Activated naive CD4-positive, alpha-beta T cell treated with anti-CD3 and anti-CD28 coated beads, Interleukin-2, amount 50 U/mL, for 24 hours (primary cell): Measurements from ENCODE around the gene HIRIP3.

Source experiments
- H3K27ac Mint-ChIP-seq: one replicate; pipeline ENCODE4 v1.8.0; 2021; ENCODE audit warnings: mild to moderate bottlenecking, mixed read lengths
- H3K27me3 Mint-ChIP-seq: one replicate; pipeline ENCODE4 v1.8.0; 2021; ENCODE audit warnings: mixed read lengths
- H3K36me3 Mint-ChIP-seq: one replicate; pipeline ENCODE4 v1.8.0; 2021; ENCODE audit warnings: mixed read lengths
- H3K4me1 Mint-ChIP-seq: one replicate; pipeline ENCODE4 v1.8.0; 2021; ENCODE audit warnings: mixed read lengths
- H3K4me3 Mint-ChIP-seq: one replicate; pipeline ENCODE4 v1.8.0; 2021; ENCODE audit warnings: mild to moderate bottlenecking, mixed read lengths
- H3K9me3 Mint-ChIP-seq: one replicate; pipeline ENCODE4 v1.8.0; 2021; ENCODE audit warnings: mixed read lengths

HIRIP3 gene

DNA sequence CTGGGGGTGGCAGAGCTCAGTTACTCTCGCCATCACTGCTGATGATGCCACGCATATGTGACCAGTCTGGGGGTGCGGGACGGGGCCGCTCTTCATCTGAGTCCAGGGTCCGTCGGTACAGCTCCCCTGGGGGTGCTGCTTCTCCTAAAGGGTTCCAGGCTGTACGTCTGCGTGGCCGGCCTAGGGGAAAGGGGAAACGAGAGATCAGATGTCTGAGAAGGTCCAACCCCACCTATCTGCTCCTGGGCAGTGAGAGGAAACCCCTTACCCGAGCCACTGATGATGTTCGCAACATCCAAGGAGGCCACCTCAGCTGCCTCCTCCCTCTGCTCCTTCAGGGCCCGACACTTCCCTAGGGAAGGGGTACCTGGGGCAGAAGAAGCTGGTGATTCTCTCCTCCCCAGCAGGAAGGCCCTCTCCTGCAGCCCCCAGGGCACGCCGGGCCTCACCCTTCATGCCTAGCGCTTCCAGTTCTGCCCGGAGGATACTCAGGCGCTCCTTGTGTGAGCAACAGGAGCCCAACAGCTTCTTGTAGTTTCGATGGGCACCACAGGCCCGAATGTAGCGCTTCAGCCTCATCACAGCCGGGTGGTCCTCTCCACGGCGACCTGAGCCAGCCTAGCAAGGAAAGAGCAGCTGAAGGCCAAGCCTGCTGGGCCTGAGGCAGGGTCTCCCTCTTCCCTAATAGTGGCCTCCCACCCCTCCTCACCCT lies 2.1 kb downstream of the HIRIP3 start:
- Mint-ChIP-seq H3K4me1 (peaks cover 34% of the 10 kb centered on the region), H3K9me3 (no peaks in the 10 kb centered on the region), H3K36me3 (peaks cover 6% of the 10 kb centered on the region), H3K27me3 (no peaks in the 10 kb centered on the region), H3K27ac (no peak overlapping the region), H3K4me3 (no peak overlapping the region)

DNA sequence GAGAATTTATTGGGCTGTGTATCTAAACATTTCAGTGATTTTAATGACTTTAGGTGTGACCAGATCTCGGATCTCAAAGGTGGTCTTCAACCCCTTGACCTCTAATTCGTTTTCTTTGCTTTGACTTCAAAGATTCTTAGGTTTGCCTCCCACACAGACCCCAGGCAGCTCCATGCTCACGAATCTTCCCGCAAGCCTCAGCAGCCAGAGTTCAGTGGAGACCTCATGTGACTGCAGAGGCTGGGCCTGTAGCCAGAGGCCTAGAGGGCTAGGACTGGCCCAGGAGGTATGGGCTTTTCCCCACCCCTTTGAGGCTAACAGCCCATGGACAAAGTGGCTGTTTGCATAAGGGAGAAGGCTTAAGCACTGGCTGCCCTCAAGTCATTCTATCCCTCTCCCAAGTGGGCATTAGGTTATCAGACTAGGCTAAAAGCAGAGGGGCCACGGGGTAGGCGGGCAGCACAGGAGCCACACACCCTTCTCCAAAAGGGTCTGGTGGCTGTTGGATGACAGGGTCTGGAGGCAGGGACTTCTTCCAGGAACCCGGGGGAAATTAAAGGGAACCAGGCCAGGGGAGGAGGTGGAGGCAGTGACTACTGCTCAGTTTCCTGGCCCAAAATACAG lies 3.0 kb downstream of the HIRIP3 start:
- H3K27me3 Mint-ChIP-seq, result no peaks in the 10 kb centered on the region
- H3K27ac Mint-ChIP-seq, result no peak overlapping the region
- no peaks in the 10 kb centered on the region for H3K9me3 Mint-ChIP-seq
- peaks cover 27% of the 10 kb centered on the region for H3K4me1 Mint-ChIP-seq
- H3K4me3 Mint-ChIP-seq, result no peak overlapping the region
- H3K36me3 Mint-ChIP-seq, result peaks cover 10% of the 10 kb centered on the region

DNA sequence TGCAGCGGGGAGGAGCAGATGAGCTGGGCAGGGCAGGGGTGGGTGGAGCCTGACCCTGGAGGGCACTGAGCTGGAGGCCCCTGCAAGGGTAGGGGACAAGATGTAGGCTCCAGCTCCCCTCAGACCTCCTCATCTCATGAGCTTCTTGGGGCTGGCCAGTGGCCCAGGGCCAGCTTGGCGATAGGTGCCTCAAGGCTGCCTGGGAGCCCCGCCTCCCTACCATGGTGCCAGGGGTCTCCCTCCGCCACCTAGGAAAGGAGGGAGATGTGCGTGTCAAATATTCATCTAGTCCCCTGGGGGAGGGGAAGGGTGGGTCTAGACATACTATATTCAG lies 3.9 kb downstream of the HIRIP3 start:
- no peaks in the 10 kb centered on the region for H3K27me3 Mint-ChIP-seq
- no peak overlapping the region for H3K4me3 Mint-ChIP-seq
- peaks cover 10% of the 10 kb centered on the region for H3K36me3 Mint-ChIP-seq
- no peaks in the 10 kb centered on the region for H3K9me3 Mint-ChIP-seq
- H3K27ac Mint-ChIP-seq, result no peak overlapping the region
- H3K4me1 Mint-ChIP-seq, result peaks cover 21% of the 10 kb centered on the region

DNA sequence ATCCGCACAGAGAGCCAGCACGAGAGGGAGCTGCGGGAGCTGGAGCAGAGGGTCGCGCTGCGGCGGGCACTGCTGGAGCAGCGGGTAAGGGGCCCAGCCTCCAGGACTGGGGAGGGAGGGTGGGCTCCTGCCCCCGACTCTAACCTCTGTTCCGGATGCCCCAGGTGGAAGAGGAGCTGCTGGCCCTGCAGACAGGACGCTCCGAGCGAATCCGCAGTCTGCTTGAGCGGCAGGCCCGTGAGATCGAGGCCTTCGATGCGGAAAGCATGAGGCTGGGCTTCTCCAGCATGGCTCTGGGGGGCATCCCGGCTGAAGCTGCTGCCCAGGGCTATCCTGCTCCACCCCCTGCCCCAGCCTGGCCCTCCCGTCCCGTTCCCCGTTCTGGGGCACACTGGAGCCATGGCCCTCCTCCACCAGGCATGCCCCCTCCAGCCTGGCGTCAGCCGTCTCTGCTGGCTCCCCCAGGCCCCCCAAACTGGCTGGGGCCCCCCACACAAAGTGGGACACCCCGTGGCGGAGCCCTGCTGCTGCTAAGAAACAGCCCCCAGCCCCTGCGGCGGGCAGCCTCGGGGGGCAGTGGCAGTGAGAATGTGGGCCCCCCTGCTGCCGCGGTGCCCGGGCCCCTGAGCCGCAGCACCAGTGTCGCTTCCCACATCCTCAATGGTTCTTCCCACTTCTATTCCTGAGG lies 4.4 kb downstream of the HIRIP3 start:
- peaks cover 10% of the 10 kb centered on the region for H3K36me3 Mint-ChIP-seq
- no peaks in the 10 kb centered on the region for H3K9me3 Mint-ChIP-seq
- H3K27ac Mint-ChIP-seq, result no peak overlapping the region
- H3K4me3 Mint-ChIP-seq, result no peak overlapping the region
- H3K4me1 Mint-ChIP-seq, result peaks cover 16% of the 10 kb centered on the region
- H3K27me3 Mint-ChIP-seq, result no peaks in the 10 kb centered on the region

DNA sequence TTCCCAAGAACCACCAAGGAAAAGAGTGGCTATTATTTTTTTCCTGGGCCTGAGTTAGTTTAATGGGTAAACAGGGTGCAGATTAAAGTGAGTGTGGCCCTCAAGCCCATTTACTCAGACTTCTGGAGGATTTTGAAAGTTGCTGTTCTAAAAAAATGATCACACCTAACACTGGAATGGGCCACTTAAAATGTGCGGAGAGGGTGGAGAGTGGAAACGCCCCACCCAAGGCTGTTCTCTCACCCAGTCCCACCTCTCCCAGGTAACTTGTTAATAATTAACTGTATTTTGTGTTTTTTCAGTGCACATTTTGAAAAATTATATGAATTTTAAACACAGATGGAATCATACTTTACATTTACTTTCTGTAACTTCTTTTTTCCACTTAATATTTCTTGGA lies 5.4 kb downstream of the HIRIP3 start:
- no peaks in the 10 kb centered on the region for H3K27me3 Mint-ChIP-seq
- H3K4me1 Mint-ChIP-seq, result peaks cover 14% of the 10 kb centered on the region
- no peak overlapping the region for H3K27ac Mint-ChIP-seq
- H3K4me3 Mint-ChIP-seq, result no peak overlapping the region
- H3K36me3 Mint-ChIP-seq, result peaks cover 12% of the 10 kb centered on the region
- H3K9me3 Mint-ChIP-seq, result no peaks in the 10 kb centered on the region

DNA sequence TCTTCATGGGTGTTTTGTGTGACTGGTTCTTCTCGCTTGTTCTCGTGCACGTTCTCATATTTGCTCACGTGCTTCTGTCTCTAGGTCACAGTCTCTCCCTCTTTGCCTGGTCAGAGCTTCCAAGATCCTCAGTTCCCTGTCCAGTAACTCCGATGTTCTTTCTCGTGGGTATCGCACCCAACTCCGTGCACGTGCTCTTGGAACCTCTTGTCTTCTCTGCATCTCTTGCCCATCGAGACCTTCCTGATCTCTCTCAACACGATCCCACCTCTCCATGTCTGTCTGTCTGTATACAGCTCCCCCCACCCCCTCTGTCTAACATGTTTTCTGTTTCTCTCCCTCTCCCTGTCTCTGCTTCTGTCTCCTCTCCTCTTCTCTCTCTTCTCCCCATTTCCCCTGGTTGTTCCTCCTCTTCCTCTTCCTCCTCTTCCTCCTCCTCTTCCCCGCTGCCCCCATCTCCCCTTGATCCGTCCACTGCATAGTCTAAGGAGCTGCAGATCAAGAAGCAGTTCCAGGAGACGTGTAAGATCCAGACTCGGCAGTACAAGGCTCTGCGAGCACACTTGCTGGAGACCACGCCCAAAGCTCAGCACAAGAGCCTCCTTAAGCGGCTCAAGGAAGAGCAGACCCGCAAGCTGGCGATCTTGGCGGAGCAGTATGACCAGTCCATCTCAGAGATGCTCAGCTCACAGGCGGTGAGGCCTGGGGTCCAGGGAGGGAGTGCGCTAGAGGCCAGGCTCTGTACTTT lies 6.1 kb downstream of the HIRIP3 start:
- no peak overlapping the region for H3K27ac Mint-ChIP-seq
- H3K36me3 Mint-ChIP-seq, result peaks cover 12% of the 10 kb centered on the region
- H3K4me3 Mint-ChIP-seq, result no peak overlapping the region
- no peaks in the 10 kb centered on the region for H3K9me3 Mint-ChIP-seq
- no peaks in the 10 kb centered on the region for H3K27me3 Mint-ChIP-seq
- peaks cover 6% of the 10 kb centered on the region for H3K4me1 Mint-ChIP-seq

DNA sequence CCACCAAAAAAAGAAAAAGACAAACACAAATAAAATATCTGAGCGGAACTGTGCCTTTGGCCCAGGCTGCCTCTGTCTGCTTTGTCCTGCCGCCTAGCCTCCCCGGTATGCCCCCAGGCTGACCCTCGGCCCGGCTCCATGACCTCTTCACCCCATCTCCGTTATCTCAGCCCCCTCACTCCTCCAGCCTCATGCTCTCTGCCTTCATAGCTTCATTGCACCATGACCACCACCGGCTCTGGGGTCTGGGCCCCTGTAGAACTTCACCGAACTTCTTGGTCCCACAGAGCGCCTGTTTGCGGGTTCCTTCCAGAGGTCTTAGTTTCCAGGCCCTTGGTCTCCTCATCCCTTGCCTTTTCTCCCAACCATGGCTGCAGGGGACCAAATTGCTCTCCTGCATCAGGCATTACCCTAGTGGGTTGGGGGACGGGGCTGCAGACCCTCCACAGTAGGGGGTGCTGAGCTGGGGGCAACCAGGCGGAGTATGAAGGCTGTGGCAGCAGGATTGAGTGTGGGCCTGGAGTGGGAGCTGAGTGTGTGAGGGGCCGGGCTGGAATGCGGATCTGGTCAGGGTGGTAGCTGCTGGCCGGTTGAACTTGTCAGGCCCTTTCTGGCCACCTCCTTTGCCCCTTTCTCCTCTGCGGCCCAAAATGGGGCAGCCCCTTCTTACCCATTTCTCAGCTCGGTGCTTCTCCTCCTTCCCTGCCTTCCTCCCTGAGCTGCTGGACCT lies 6.9 kb downstream of the HIRIP3 start:
- Mint-ChIP-seq H3K36me3 (peaks cover 9% of the 10 kb centered on the region), H3K27me3 (no peaks in the 10 kb centered on the region), H3K27ac (no peak overlapping the region), H3K4me3 (no peak overlapping the region), H3K4me1 (no peaks in the 10 kb centered on the region), H3K9me3 (no peaks in the 10 kb centered on the region)

DNA sequence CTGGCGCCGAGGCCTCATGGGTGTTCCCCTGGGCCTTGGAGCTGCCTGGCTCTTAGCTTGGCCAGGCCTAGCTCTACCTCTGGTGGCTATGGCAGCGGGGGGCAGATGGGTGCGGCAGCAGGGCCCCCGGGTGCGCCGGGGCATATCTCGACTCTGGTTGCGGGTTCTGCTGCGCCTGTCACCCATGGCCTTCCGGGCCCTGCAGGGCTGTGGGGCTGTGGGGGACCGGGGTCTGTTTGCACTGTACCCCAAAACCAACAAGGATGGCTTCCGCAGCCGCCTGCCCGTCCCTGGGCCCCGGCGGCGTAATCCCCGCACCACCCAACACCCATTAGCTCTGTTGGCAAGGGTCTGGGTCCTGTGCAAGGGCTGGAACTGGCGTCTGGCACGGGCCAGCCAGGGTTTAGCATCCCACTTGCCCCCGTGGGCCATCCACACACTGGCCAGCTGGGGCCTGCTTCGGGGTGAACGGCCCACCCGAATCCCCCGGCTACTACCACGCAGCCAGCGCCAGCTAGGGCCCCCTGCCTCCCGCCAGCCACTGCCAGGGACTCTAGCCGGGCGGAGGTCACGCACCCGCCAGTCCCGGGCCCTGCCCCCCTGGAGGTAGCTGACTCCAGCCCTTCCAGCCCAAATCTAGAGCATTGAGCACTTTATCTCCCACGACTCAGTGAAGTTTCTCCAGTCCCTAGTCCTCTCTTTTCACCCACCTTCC lies 7.9 kb downstream of the HIRIP3 start:
- Mint-ChIP-seq H3K9me3 (no peaks in the 10 kb centered on the region), H3K27ac (no peak overlapping the region), H3K4me1 (no peaks in the 10 kb centered on the region), H3K36me3 (peaks cover 8% of the 10 kb centered on the region), H3K27me3 (no peaks in the 10 kb centered on the region), H3K4me3 (no peak overlapping the region)

DNA sequence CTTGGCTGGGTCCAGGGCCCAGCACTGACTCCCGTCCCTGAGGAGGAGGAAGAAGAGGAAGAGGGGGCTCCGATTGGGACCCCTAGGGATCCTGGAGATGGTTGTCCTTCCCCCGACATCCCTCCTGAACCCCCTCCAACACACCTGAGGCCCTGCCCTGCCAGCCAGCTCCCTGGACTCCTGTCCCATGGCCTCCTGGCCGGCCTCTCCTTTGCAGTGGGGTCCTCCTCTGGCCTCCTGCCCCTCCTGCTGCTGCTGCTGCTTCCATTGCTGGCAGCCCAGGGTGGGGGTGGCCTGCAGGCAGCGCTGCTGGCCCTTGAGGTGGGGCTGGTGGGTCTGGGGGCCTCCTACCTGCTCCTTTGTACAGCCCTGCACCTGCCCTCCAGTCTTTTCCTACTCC lies 8.5 kb downstream of the HIRIP3 start:
- H3K36me3 Mint-ChIP-seq, result peaks cover 10% of the 10 kb centered on the region

DNA sequence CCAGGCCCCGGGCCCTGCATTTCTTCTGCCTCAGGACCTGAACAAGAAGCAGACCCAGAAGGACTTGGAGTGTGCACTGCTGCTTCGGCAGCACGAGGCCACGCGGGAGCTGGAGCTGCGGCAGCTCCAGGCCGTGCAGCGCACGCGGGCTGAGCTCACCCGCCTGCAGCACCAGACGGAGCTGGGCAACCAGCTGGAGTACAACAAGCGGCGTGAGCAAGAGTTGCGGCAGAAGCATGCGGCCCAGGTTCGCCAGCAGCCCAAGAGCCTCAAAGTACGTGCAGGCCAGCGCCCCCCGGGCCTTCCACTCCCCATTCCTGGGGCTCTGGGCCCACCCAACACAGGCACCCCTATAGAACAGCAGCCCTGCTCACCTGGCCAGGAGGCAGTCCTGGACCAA lies 9.2 kb downstream of the HIRIP3 start:
- H3K4me3 Mint-ChIP-seq, result no peak overlapping the region
- H3K9me3 Mint-ChIP-seq, result no peaks in the 10 kb centered on the region
- no peak overlapping the region for H3K27ac Mint-ChIP-seq
- H3K27me3 Mint-ChIP-seq, result no peaks in the 10 kb centered on the region
- peaks cover 10% of the 10 kb centered on the region for H3K36me3 Mint-ChIP-seq
- no peaks in the 10 kb centered on the region for H3K4me1 Mint-ChIP-seq

More for the DNA sequence above, 8.5 kb downstream of the HIRIP3 start:
- H3K27ac Mint-ChIP-seq, result no peak overlapping the region
- H3K9me3 Mint-ChIP-seq, result no peaks in the 10 kb centered on the region
- no peaks in the 10 kb centered on the region for H3K27me3 Mint-ChIP-seq
- no peak overlapping the region for H3K4me3 Mint-ChIP-seq
- H3K4me1 Mint-ChIP-seq, result no peaks in the 10 kb centered on the region

DNA sequence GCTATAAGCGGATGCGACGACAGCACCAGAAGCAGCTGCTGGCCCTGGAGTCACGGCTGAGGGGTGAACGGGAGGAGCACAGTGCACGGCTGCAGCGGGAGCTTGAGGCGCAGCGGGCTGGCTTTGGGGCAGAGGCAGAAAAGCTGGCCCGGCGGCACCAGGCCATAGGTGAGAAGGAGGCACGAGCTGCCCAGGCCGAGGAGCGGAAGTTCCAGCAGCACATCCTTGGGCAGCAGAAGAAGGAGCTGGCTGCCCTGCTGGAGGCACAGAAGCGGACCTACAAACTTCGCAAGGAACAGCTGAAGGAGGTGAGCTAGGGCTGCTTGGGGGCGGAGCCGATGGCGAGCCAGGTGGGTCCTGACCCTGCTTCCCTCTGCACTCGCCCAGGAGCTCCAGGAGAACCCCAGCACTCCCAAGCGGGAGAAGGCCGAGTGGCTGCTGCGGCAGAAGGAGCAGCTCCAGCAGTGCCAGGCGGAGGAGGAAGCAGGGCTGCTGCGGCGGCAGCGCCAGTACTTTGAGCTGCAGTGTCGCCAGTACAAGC lies 10.1 kb downstream of the HIRIP3 start:
- Mint-ChIP-seq H3K4me1 (no peaks in the 10 kb centered on the region), H3K27me3 (no peaks in the 10 kb centered on the region), H3K36me3 (peaks cover 13% of the 10 kb centered on the region), H3K9me3 (no peaks in the 10 kb centered on the region), H3K4me3 (no peak overlapping the region), H3K27ac (no peak overlapping the region)

DNA sequence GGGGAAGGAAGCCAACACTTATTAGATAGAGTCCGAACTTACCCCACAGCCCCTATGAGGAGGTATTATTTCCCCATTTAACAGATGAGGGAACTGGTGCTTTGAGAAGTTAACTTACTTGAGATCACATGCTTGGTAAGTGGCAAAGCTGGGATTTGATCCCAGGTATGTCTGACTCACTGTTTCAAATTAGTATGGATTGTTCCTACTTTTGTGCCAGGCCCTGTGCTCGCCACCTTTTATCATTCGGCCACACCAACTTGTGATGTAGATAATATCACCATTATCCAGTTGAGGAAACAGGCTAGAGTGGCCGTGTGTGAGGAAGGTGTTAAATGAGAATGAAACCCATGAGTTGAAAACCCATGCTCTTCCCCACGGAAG lies 10.7 kb downstream of the HIRIP3 start:
- H3K4me1 Mint-ChIP-seq, result no peaks in the 10 kb centered on the region
- H3K27me3 Mint-ChIP-seq, result no peaks in the 10 kb centered on the region
- no peak overlapping the region for H3K27ac Mint-ChIP-seq
- peaks cover 13% of the 10 kb centered on the region for H3K36me3 Mint-ChIP-seq
- H3K4me3 Mint-ChIP-seq, result no peak overlapping the region
- no peaks in the 10 kb centered on the region for H3K9me3 Mint-ChIP-seq

DNA sequence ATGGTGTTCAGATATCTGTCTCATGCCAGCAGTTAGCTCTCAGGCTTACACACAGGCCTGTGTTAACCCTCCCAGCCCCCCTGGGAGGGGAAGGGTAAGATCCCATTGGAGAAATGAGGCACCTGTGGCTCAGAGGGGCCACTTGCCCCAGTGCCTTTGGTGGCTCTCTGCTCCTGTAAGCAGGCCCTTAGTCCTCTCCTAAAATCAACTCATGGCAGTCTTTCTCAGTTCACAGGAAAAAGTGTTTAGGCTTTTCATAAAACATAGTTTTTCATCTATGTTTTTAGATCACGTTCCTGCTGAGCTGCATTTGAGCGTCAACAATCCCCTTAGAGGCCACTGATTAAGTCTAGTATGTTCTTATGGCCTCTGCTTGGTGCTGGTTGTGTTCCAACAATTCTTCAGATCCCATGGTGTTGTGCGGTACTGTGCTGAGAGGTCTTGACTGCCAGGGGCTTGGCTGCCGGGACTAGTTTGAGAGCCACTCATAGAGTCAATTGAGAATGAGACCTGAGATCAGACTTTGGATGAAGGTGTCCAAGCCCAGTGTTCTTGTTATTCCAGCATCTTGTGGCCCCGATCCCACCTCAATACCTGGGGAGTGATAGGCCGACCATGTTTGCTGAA lies 11.2 kb downstream of the HIRIP3 start:
- H3K36me3 Mint-ChIP-seq, result peaks cover 13% of the 10 kb centered on the region

DNA sequence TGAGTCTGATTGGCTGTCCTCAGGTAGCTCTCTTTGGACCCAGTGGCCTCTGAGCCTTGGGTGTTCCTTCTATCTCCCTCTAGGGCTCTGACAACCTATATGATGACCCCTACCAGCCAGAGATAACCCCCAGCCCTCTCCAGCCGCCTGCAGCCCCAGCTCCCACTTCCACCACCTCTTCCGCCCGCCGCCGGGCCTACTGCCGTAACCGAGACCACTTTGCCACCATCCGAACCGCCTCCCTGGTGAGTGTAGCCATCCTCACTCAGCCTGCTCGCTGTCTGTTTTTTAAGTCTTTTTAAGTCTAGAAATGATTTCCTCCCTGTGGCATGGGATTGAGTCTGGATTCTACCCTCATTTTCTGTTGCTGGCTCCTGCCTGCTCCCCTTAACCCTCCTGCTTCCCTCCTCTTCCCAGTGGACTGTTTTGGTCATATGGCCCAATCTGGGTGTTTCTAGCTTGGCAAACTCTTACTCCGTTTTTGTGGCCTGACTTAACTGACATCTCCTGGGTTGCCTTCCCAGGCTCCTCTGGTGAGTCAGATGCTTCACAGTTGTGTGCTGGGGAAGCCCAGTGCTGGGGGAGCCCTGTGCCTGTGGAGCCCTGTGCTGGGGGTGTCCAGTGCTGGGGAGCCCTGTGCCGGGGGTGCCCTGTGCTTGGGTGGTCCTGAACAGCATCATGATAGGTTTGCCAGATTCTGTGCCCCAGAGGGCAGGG lies 11.8 kb downstream of the HIRIP3 start:
- H3K4me3 Mint-ChIP-seq, result no peak overlapping the region
- H3K27me3 Mint-ChIP-seq, result no peaks in the 10 kb centered on the region
- H3K36me3 Mint-ChIP-seq, result peaks cover 14% of the 10 kb centered on the region
- peak overlapping the region; percentile 24 for H3K27ac Mint-ChIP-seq
- no peaks in the 10 kb centered on the region for H3K9me3 Mint-ChIP-seq
- no peaks in the 10 kb centered on the region for H3K4me1 Mint-ChIP-seq

More for the DNA sequence above, 11.2 kb downstream of the HIRIP3 start:
- Mint-ChIP-seq H3K4me1 (no peaks in the 10 kb centered on the region), H3K27me3 (no peaks in the 10 kb centered on the region), H3K27ac (no peak overlapping the region), H3K9me3 (no peaks in the 10 kb centered on the region), H3K4me3 (no peak overlapping the region)
